HG03097 (cell line): ENCODE measurements around the gene ZCCHC12.

Experiments
- ATAC-seq: cut with Tn5 transposase; IDR thresholded peaks from one replicate; pipeline ENCODE4 v1.9.1; 2021; ENCODE audit not compliant: unreplicated experiment, low FRiP score

The ZCCHC12 gene

DNA sequence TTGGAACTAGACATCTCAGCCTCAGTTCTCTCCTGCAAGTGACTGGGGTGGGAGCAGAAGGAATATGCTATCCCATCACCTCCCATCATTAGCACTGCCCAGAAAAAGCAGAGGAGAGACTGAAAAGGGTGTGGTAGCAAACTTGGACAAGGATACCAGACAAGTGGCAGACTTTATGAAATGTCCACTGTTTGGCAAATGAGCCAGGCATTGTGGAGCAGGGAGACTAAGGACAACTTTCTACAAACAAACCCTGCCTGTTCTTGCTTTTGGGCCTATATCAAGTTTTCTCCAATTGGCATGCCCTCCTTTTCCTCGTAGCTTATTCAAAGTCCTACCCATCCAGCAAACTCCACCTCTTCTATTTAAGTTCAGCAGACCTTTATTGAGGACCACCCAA, 41.6 kb downstream of the ZCCHC12 start:
- ATAC-seq: no peak

DNA sequence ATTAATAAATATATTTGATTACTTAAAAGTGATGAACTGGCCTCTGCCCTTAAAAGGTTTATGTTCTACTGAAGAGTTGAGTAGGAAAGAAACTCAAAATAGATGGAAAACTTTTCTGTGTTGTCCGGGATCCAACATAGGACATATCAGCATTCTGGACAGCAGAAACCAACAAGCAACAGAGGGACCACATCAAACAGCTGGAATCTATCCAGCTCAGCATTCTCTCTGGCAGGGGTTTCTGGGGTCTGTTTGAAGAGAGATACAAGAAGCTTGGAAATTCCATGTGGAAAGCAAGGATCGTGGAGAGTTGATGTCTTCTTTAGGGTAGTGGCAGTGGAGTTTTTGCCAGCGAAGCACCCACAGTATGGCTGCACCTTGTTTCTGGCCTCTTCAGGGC, 43.6 kb downstream of the ZCCHC12 start:
- ATAC-seq: no peak

DNA sequence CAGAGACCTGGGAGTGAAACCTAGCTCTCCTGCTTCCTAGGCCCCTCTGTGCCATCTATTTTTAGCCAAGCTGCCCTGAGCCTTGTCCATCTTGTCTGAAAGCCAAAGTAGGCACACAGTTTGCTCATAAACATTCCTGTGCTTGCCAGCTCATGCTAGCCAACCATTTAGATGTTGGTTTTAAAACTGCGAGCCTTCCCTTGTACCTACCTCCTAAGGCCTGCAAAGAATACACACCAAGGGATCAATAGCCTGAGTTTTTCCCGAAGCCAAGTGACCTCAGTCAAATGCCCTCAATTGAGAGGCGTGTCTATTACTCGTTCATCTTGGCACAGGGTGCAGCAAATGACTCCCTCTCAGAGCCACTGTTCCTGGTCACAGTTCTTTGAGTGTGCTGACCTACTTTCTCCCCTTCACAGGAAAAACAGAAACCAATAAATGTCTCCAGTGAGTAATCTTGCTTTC, 48.5 kb downstream of the ZCCHC12 start:
- no peak for ATAC-seq
